IMR-90 (cell line): Measurements from ENCODE around the gene EXOC4. TPM values are rescaled to one million over a fixed set of nuclear protein-coding genes. Genes with fewer than 3 reads are reported as not detected.

Source experiments
- ATAC-seq: fragments of 200-7000 bp; cut with Tn5 transposase; 2 replicates; pipeline ENCODE4 v1.9.1; 2020; ENCODE audit warnings: low read depth, mild to moderate bottlenecking, moderate library complexity
- BruUV-seq: library from RNA; stranded (reverse); fragments of 400-500 nt; replicated peaks from 2 replicates; lab custom pipeline; 2021; lab: Mats Ljungman, UMichigan
- CTCF ChIA-PET: fragments of 300-600 bp; formaldehyde crosslinking; extraction: SDS; loops from one replicate; lab custom pipeline; 2021; ENCODE audit warnings: antibody characterized with exemption; lab: Yijun Ruan, JAX
- POLR2A ChIA-PET: fragments of 300-600 bp; sonication (Branson Sonifier 250); formaldehyde crosslinking; loops from one replicate; lab custom pipeline; 2022; ENCODE audit warnings: antibody characterized with exemption; ENCODE audit not compliant: unreplicated experiment; lab: Charles Lee
- DNase-seq: peaks from one replicate; pipeline ENCODE4 v3.0.0; 2013
- H2AFZ ChIP-seq: replicated peaks from 2 replicates; pipeline ENCODE3; 2013; ENCODE audit warnings: low read length, mild to moderate bottlenecking; ENCODE audit not compliant: poor library complexity
- H2AK5ac ChIP-seq: 2 replicates; pipeline ENCODE4 v1.6.1; 2013; ENCODE audit warnings: low read depth, low read length, inconsistent platforms
- H2AK9ac ChIP-seq: replicated peaks from 2 replicates; pipeline ENCODE3; 2013; ENCODE audit warnings: mild to moderate bottlenecking, low read depth, low read length, moderate library complexity; ENCODE audit not compliant: poor library complexity
- H2BK120ac ChIP-seq: 2 replicates; pipeline ENCODE4 v1.6.1; 2013; ENCODE audit warnings: low read depth, low read length, inconsistent platforms
- H2BK15ac ChIP-seq: 3 replicates; pipeline ENCODE4 v1.6.1; 2013; ENCODE audit warnings: low read depth, low read length, inconsistent platforms
- H2BK20ac ChIP-seq: 2 replicates; pipeline ENCODE4 v1.6.1; 2013; ENCODE audit warnings: low read depth, mild to moderate bottlenecking, inconsistent platforms, low read length, moderate library complexity
- H2BK5ac ChIP-seq: 2 replicates; pipeline ENCODE4 v1.6.1; 2013; ENCODE audit warnings: mild to moderate bottlenecking, low read depth, low read length, inconsistent platforms; ENCODE audit not compliant: poor library complexity, severe bottlenecking
- H3K14ac ChIP-seq: replicated peaks from 2 replicates; pipeline ENCODE4 v1.6.1; 2013; ENCODE audit warnings: low read depth, low read length, inconsistent platforms
- H3K18ac ChIP-seq: 2 replicates; pipeline ENCODE4 v1.6.1; 2013; ENCODE audit warnings: low read depth, low read length, control low read depth
- H3K23ac ChIP-seq: 2 replicates; pipeline ENCODE4 v1.6.1; 2013; ENCODE audit warnings: low read depth, low read length, inconsistent platforms
- H3K27ac ChIP-seq: 2 replicates; pipeline ENCODE4 v1.5.1; 2013; ENCODE audit warnings: mild to moderate bottlenecking, control low read depth, low read length; ENCODE audit not compliant: insufficient read depth
- H3K27me3 ChIP-seq: 2 replicates; pipeline ENCODE4 v1.6.1; 2013; ENCODE audit warnings: low read length; ENCODE audit not compliant: control insufficient read depth, insufficient read depth
- H3K36me3 ChIP-seq: 2 replicates; pipeline ENCODE4 v1.6.1; 2013; ENCODE audit warnings: low read length, mixed read lengths; ENCODE audit not compliant: control insufficient read depth, insufficient read depth
- H3K4ac ChIP-seq: 2 replicates; pipeline ENCODE4 v1.6.1; 2013; ENCODE audit warnings: low read depth, low read length, inconsistent platforms
- H3K4me1 ChIP-seq: 2 replicates; pipeline ENCODE4 v1.6.1; 2013; ENCODE audit warnings: low read length, mixed read lengths; ENCODE audit not compliant: control insufficient read depth, insufficient read depth
- H3K4me2 ChIP-seq: 2 replicates; pipeline ENCODE4 v1.6.1; 2013; ENCODE audit warnings: low read depth, mild to moderate bottlenecking, control low read depth, low read length, moderate library complexity
- H3K4me3 ChIP-seq: 2 replicates; pipeline ENCODE4 v1.5.1; 2013; ENCODE audit warnings: low read depth, mild to moderate bottlenecking, control low read depth, low read length, moderate library complexity; ENCODE audit not compliant: insufficient read depth
- H3K56ac ChIP-seq: 2 replicates; pipeline ENCODE4 v1.6.1; 2013; ENCODE audit warnings: low read length, inconsistent platforms; ENCODE audit not compliant: insufficient read depth; ENCODE audit errors: extremely low read depth
- H3K79me1 ChIP-seq, 2 experiments: 2 replicates each; pipeline ENCODE4 v1.6.1; 2013; ENCODE audit warnings: low read length in 2 of 2, inconsistent platforms in 1 of 2, low read depth in 1 of 2
- H3K9ac ChIP-seq: 2 replicates; pipeline ENCODE4 v1.6.1; 2013; ENCODE audit warnings: low read depth, low read length, control low read depth
- H3K9me1 ChIP-seq: 2 replicates; pipeline ENCODE4 v1.6.1; 2013; ENCODE audit warnings: low read length, inconsistent platforms; ENCODE audit not compliant: insufficient read depth
- H3K9me3 ChIP-seq: 2 replicates; pipeline ENCODE4 v1.6.1; 2013; ENCODE audit warnings: low read length; ENCODE audit not compliant: control insufficient read depth, insufficient read depth
- H4K20me1 ChIP-seq: 2 replicates; pipeline ENCODE4 v1.6.1; 2013; ENCODE audit warnings: low read length, inconsistent platforms; ENCODE audit not compliant: insufficient read depth
- H4K5ac ChIP-seq: 2 replicates; pipeline ENCODE4 v1.6.1; 2013; ENCODE audit warnings: mild to moderate bottlenecking, low read depth, low read length, control low read depth
- H4K8ac ChIP-seq, 2 experiments: 2 replicates each; pipeline ENCODE4 v1.6.1; 2013; ENCODE audit warnings: low read depth in 2 of 2, low read length in 2 of 2, control low read depth in 1 of 2, inconsistent platforms in 1 of 2
- H4K91ac ChIP-seq: 2 replicates; pipeline ENCODE4 v1.6.1; 2013; ENCODE audit warnings: low read depth, low read length, inconsistent platforms; ENCODE audit not compliant: insufficient read depth
- BHLHE40 ChIP-seq: fragments of 150-350 bp; IDR thresholded peaks from 2 replicates; pipeline ENCODE4 v1.6.1; 2016; ENCODE audit warnings: mild to moderate bottlenecking, low read depth, low read length
- CEBPB ChIP-seq: IDR thresholded peaks from 2 replicates; pipeline ENCODE4 v1.6.1; 2012; ENCODE audit warnings: low read depth, low read length, improper control_type of control experiment
- CHD1 ChIP-seq: IDR thresholded peaks from 2 replicates; pipeline ENCODE4 v1.6.1; 2012; ENCODE audit warnings: low read depth, low read length, improper control_type of control experiment
- CTCF ChIP-seq: conservative IDR thresholded peaks from 2 replicates; pipeline ENCODE4 v1.5.1; 2012; ENCODE audit warnings: mild to moderate bottlenecking, low read depth, low read length, improper control_type of control experiment
- ELK1 ChIP-seq: fragments of 150-350 bp; IDR thresholded peaks from 2 replicates; pipeline ENCODE4 v1.6.1; 2016; ENCODE audit warnings: low read depth, mild to moderate bottlenecking, low read length, moderate library complexity, borderline replicate concordance
- MXI1 ChIP-seq: IDR thresholded peaks from 2 replicates; pipeline ENCODE4 v1.6.1; 2012; ENCODE audit warnings: low read depth, mild to moderate bottlenecking, low read length, moderate library complexity, borderline replicate concordance
- POLR2A ChIP-seq: IDR thresholded peaks from 2 replicates; pipeline ENCODE4 v1.6.1; 2012; ENCODE audit warnings: mild to moderate bottlenecking, low read depth, low read length
- RCOR1 ChIP-seq: IDR thresholded peaks from 2 replicates; pipeline ENCODE4 v1.6.1; 2012; ENCODE audit warnings: mild to moderate bottlenecking, low read length, improper control_type of control experiment; ENCODE audit not compliant: insufficient replicate concordance
- SMC3 ChIP-seq: fragments of 150-350 bp; IDR thresholded peaks from 2 replicates; pipeline ENCODE4 v1.6.1; 2016; ENCODE audit warnings: low read depth, mild to moderate bottlenecking, antibody characterized with exemption, low read length, moderate library complexity
- USF2 ChIP-seq: fragments of 150-350 bp; IDR thresholded peaks from 2 replicates; pipeline ENCODE4 v1.6.1; 2017; ENCODE audit warnings: mild to moderate bottlenecking, antibody characterized with exemption, low read length, low read depth
- WGBS, 2 experiments: methylation state at CpG; one replicate each; pipeline versions ENCODE4 v1.1.5 to v1.1.7; 2013; ENCODE audit warnings: missing lambda C conversion rate in 2 of 2; ENCODE audit not compliant: insufficient read length in 1 of 2; ENCODE audit errors: extremely low coverage in 2 of 2; 5-methylcytosine and 5-hydroxymethylcytosine counted together
- dilution Hi-C: fragments of 300-500 bp; cut with HindIII; formaldehyde crosslinking; loops from one replicate; pipeline ENCODE4 v1.14.3; 2018; ENCODE audit warnings: low sequenced_read_pairs; ENCODE audit not compliant: unreplicated experiment
- in situ Hi-C: fragments of 300-500 bp; cut with MboI; formaldehyde crosslinking; loops from 3 replicates; pipeline ENCODE4 v1.14.3; 2019; ENCODE audit warnings: low sequenced_read_pairs, inconsistent platforms, mixed read lengths
- intact Hi-C: fragments of 100-400 bp; cut with micrococcal nuclease; formaldehyde crosslinking; loops from 2 replicates; pipeline ENCODE4 v1.10.0; 2022
- polyA plus RNA-seq, 3 experiments: library from polyadenylated mRNA; depleted of rRNA; stranded (reverse); fragments of >200 nt; gene quantifications; 2 replicates each; pipeline ENCODE4 v1.2.3, GENCODE V29; 2012; ENCODE audit warnings: low replicate concordance in 1 of 3
- total RNA-seq: library from RNA; depleted of rRNA; stranded (reverse); fragments of >200 nt; gene quantifications from 2 replicates; pipeline ENCODE4 v1.2.3, GENCODE V29; 2012

EXOC4 gene
- total and polyA plus RNA-seq, 2 of the 4 experiments (the other 2 are of a cell fraction), result 25.4 to 94.6 TPM

- no peaks in the 10 kb centered on the region for H3K36me3 ChIP-seq
Measured at GRCh38 chr7:133502498-133502897, 249.6 kb downstream of the EXOC4 start.

More at GRCh38 chr7:133502498-133502897, 249.6 kb downstream of the EXOC4 start:
- Histone ChIP-seq H2AFZ (no peak overlapping the region), H3K79me1 (no peaks in the 10 kb centered on the region; a peak in 2 of 4 replicates), H4K5ac (no peak overlapping the region), H4K8ac (no peak overlapping the region), H3K9me1 (no peaks in the 10 kb centered on the region), H2AK5ac (no peak overlapping the region), H4K91ac (no peak overlapping the region), H3K27me3 (no peaks in the 10 kb centered on the region), H2BK15ac (no peak overlapping the region), H4K20me1 (no peaks in the 10 kb centered on the region), H2AK9ac (no peak overlapping the region), H3K23ac (no peak overlapping the region), H2BK120ac (no peak overlapping the region), H3K9me3 (no peaks in the 10 kb centered on the region), H2BK5ac (no peak overlapping the region), H3K14ac (no peak overlapping the region), H3K9ac (no peak overlapping the region), H3K4me2 (no peak overlapping the region), H3K4me3 (no peak overlapping the region), H3K56ac (no peak overlapping the region), H3K4me1 (peaks cover 2% of the 10 kb centered on the region; the same call in 1 of the 2 replicates), H2BK20ac (no peak overlapping the region), H3K18ac (no peak overlapping the region; the same call in 1 of the 2 replicates), H3K4ac (no peak overlapping the region), H3K27ac (no peak overlapping the region)
- dilution Hi-C loops, result no loop called here
- POLR2A ChIA-PET, result no interaction called here
- WGBS, 2 experiments, result no CpG with 5 or more reads among the region's 1 CpG
- TF ChIP-seq CEBPB (no peak), SMC3 (no peak), POLR2A (no peak), USF2 (no peak), RCOR1 (no peak), CTCF (no peak), BHLHE40 (no peak), MXI1 (no peak), ELK1 (no peak), CHD1 (no peak)
- in situ Hi-C loops, result no loop called here
- intact Hi-C loops, result no loop called here
- DNase-seq, result no peak
- CTCF ChIA-PET, result interaction anchor here (0.5 kb wide), 1 partner anchor 466 kb away, joined by 4 read pairs; no protein-coding TSS in a partner anchor
- BruUV-seq, result no TSS peak
- ATAC-seq, result no peak
